ENCODE data around the gene MEN1. TPM values are rescaled to one million over a fixed set of nuclear protein-coding genes. Genes with fewer than 3 reads are reported as not detected.

The MEN1 gene
- total RNA-seq, 1 experiment from 2014 or later, result 61.6 TPM

DNA sequence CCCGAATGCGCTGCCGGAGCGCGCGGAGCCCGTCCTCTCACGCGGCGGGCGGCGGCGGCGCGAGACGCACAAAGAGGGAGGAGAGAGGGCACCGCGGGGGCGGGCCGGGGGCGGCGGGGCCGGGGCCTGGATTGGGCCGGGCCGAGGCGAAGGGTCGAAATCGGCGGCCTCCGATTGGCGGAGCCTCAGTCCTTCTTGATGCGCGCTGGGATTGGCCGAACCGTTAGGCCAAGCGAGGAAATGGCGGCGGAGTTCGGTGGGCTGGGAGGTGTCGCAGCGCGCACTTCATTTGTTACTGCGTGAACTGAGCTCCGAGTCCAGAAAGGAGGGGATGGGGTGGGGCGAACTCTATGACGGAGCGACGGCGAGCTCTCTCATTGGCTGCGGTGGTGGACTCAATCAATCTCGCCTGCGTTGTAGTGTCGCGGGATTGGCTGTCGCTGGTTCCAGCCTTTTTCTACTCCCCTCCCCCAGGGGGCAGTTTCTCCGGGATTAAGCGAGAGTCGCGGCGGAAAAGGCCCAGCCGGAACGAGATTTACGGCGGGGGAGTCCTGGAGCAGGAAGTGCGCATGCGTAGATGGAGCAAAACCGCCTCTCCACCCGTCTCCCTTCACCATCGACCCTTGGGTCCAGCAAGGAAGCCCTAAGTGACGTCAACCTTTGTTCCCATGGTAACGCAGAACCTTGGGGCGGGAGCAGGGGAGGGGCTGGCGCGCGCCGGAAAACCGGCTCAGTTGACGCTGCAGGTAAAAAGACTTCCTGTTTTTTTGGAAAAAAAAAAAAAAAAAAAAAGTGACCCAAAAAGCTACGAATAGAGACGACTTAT, 31.7 kb downstream of the MEN1 start, which contains the start of gene SF1:
SF1 (minus strand) TSS at position 70 of the 826 bp plus-strand sequence. CDS start 150 bp downstream, outside the sequence.
- ChIA-PET POLR2A (ENCODE audit: unreplicated experiment) (interaction anchor here (0.5 to 1.4 kb wide), 27 partner anchors 16 to 1112 kb away, joined by 3 to 19 read pairs (median 6); partner anchors contain the start of genes CCDC85B, CFL1, MAP4K2 and NEAT1), CTCF (interaction anchor here (0.6 to 1.0 kb wide), 8 partner anchors 10 to 1612 kb away, joined by 3 to 15 read pairs (median 3); partner anchors contain the start of genes CDC42BPG and PPP2R5B)
- Histone ChIP-seq H3K36me3 (ENCODE audit: low read depth) (peaks cover 41% of the 10 kb centered on the region), H3F3A (ENCODE audit: insufficient read depth, low read depth) (peaks cover 68% of the 10 kb centered on the region), H3K27me3 (ENCODE audit: insufficient read depth, low read depth) (no peaks in the 10 kb centered on the region), H3K4me3 (peak within 1 kb of the TSS; percentile 98), H3K4me2 (peak within 1 kb of the TSS; percentile 98), H3K9me2 (ENCODE audit: insufficient read depth) (no peaks in the 10 kb centered on the region), H3K9me3 (ENCODE audit: insufficient read depth, low read depth) (no peaks in the 10 kb centered on the region), H3K79me2 (ENCODE audit: low read depth) (peaks cover 39% of the 10 kb centered on the region), H2AFZ (peak within 1 kb of the TSS; percentile 83), H3K4me1 (replicated peaks; ENCODE audit: insufficient read depth) (peaks cover 26% of the 10 kb centered on the region), H3K27ac (peak within 1 kb of the TSS; percentile 86), H4K20me1 (ENCODE audit: insufficient read depth) (peaks cover 39% of the 10 kb centered on the region)
- intact Hi-C loops (cut with micrococcal nuclease; ENCODE audit: unreplicated experiment), result loop anchor here (1.0 to 10.0 kb wide), 5 partner anchors 32 to 420 kb away; partner anchors contain the start of genes ARL2, MEN1, RPS6KA4 and ZNHIT2
- BruUV-seq (replicated peaks), result no TSS peak
- no peak for TF ChIP-seq EZH2 (IDR thresholded peaks at IDR 0.05; ENCODE audit: low read depth)
- TF ChIP-seq CTCF (conservative IDR thresholded peaks at IDR 0.05), result 0 out of 2 replicates have a peak, but pooled peaks have one; percentile 2
- DNase-seq, result peak; percentile 100

DNA sequence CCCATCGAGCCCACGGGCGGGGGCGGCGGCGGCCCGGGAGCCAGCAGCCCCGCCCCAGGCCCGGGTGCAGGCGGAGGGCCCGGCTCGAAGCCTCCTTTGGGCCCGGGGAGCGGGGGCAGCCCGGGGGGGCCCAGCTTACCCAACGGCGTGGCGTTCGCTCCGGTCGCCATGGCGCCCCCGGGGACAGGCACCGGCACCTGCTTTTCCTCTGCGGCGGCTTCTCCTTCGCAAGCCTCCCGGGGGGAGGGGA, 32.2 kb downstream of the MEN1 start:
- intact Hi-C loops (cut with micrococcal nuclease; ENCODE audit: unreplicated experiment), result loop anchor here (1.0 to 10.0 kb wide), 5 partner anchors 33 to 419 kb away; partner anchors contain the start of genes ARL2, MEN1, RPS6KA4 and ZNHIT2
- Histone ChIP-seq H3K79me2 (ENCODE audit: low read depth) (peaks cover 44% of the 10 kb centered on the region), H2AFZ (no peak overlapping the region), H3K27ac (peak overlapping the region; percentile 86), H3K9me3 (ENCODE audit: insufficient read depth, low read depth) (no peaks in the 10 kb centered on the region), H3K4me2 (peak overlapping the region; percentile 54), H3K4me3 (peak overlapping the region; percentile 72; the same call in 1 of the 2 replicates), H3K36me3 (ENCODE audit: low read depth) (peaks cover 46% of the 10 kb centered on the region), H3F3A (ENCODE audit: insufficient read depth, low read depth) (peaks cover 73% of the 10 kb centered on the region), H3K27me3 (ENCODE audit: insufficient read depth, low read depth) (no peaks in the 10 kb centered on the region), H3K4me1 (replicated peaks; ENCODE audit: insufficient read depth) (peaks cover 26% of the 10 kb centered on the region), H4K20me1 (ENCODE audit: insufficient read depth) (peaks cover 44% of the 10 kb centered on the region), H3K9me2 (ENCODE audit: insufficient read depth) (no peaks in the 10 kb centered on the region)
- TF ChIP-seq EZH2 (IDR thresholded peaks at IDR 0.05; ENCODE audit: low read depth) (no peak), CTCF (conservative IDR thresholded peaks at IDR 0.05) (no peak)
- ChIA-PET POLR2A (ENCODE audit: unreplicated experiment) (interaction anchor here (0.5 to 1.4 kb wide), 14 partner anchors 25 to 1112 kb away, joined by 3 to 17 read pairs (median 8); partner anchors contain the start of genes CCDC85B, CFL1, MAP4K2 and NEAT1), CTCF (interaction anchor here (0.6 to 0.9 kb wide), 5 partner anchors 10 to 1612 kb away, joined by 3 to 15 read pairs (median 4); partner anchors contain the start of gene PPP2R5B)
- BruUV-seq (replicated peaks), result no TSS peak
- no peak for DNase-seq

- no peak overlapping the region for H2AFZ ChIP-seq
- H3K9me2 ChIP-seq (ENCODE audit: insufficient read depth), result no peaks in the 10 kb centered on the region
- CTCF ChIA-PET, result interaction anchor here (0.6 kb wide), 1 partner anchor 162 kb away, joined by 7 read pairs; no protein-coding TSS in a partner anchor
These were observed 32.7 kb downstream of the MEN1 start for GRCh38 chr11:64777449-64778222.

More at GRCh38 chr11:64777449-64778222, 32.7 kb downstream of the MEN1 start:
- Histone ChIP-seq H3K4me1 (replicated peaks; ENCODE audit: insufficient read depth) (peaks cover 26% of the 10 kb centered on the region), H3F3A (ENCODE audit: insufficient read depth, low read depth) (peaks cover 78% of the 10 kb centered on the region), H3K9me3 (ENCODE audit: insufficient read depth, low read depth) (no peaks in the 10 kb centered on the region), H4K20me1 (ENCODE audit: insufficient read depth) (peaks cover 49% of the 10 kb centered on the region), H3K79me2 (ENCODE audit: low read depth) (peaks cover 49% of the 10 kb centered on the region), H3K36me3 (ENCODE audit: low read depth) (peaks cover 51% of the 10 kb centered on the region), H3K27me3 (ENCODE audit: insufficient read depth, low read depth) (no peaks in the 10 kb centered on the region), H3K4me3 (peak overlapping the region; percentile 98), H3K27ac (peak overlapping the region; percentile 86; the same call in 1 of the 2 replicates), H3K4me2 (peak overlapping the region; percentile 98)
- intact Hi-C loops (cut with micrococcal nuclease; ENCODE audit: unreplicated experiment), result loop anchor here (1.0 to 10.0 kb wide), 5 partner anchors 33 to 419 kb away; partner anchors contain the start of genes ARL2, MEN1, RPS6KA4 and ZNHIT2
- DNase-seq, result peak; percentile 60 to 77
- TF ChIP-seq EZH2 (IDR thresholded peaks at IDR 0.05; ENCODE audit: low read depth) (no peak), CTCF (conservative IDR thresholded peaks at IDR 0.05) (no peak)
- BruUV-seq (replicated peaks), result no TSS peak
- POLR2A ChIA-PET (ENCODE audit: unreplicated experiment), result interaction anchor here (0.5 to 1.3 kb wide), 4 partner anchors 91 to 1113 kb away, joined by 4 to 16 read pairs (median 7); partner anchors contain the start of gene CCDC85B
